HepG2 (cell line): Measurements from ENCODE around the gene DPYD. TPM values are rescaled to one million over a fixed set of nuclear protein-coding genes. Genes with fewer than 3 reads are reported as not detected.

Experiments used
- ATAC-seq: fragments of 200-7000 bp; cut with Tn5 transposase; 3 replicates; pipeline ENCODE4 v1.9.1; 2020; ENCODE audit warnings: mild to moderate bottlenecking, moderate library complexity
- BruUV-seq: library from RNA; stranded (reverse); fragments of 400-500 nt; replicated peaks from 2 replicates; lab custom pipeline; 2021; lab: Mats Ljungman, UMichigan
- CTCF ChIA-PET: fragments of 300-600 bp; formaldehyde crosslinking; extraction: SDS; loops from one replicate; lab custom pipeline; 2021; ENCODE audit warnings: low total read pairs, inconsistent platforms, low intra/inter-chr PET ratio; lab: Yijun Ruan, JAX
- POLR2A ChIA-PET: fragments of 350-600 bp; sonication (Branson Sonifier 250); formaldehyde crosslinking; loops from one replicate; lab custom pipeline; 2020; ENCODE audit warnings: antibody characterized with exemption, inconsistent platforms; lab: Yijun Ruan, JAX
- DNase-seq: peaks from one replicate; pipeline ENCODE4 v3.0.0-alpha.2; 2015; ENCODE audit warnings: low spot score
- FAIRE-seq: peaks from 3 replicates; lab custom pipeline; 2011; peaks lifted over from hg19 to GRCh38; lab: Jason Lieb, UNC
- H2AFZ ChIP-seq: one replicate; pipeline ENCODE4 v1.6.1; 2011; ENCODE audit warnings: low read length, inconsistent platforms
- H3K27ac ChIP-seq: fragments of 300-600 bp; 3 replicates; pipeline ENCODE4 v1.8.0; 2011; ENCODE audit warnings: mixed run types, mild to moderate bottlenecking, mixed read lengths, low read length, inconsistent platforms; ENCODE audit not compliant: insufficient read depth; ENCODE audit errors: extremely low read length
- H3K27me3 ChIP-seq, 2 experiments: fragments of 200-600 bp in 1 of 2; 2 replicates in 1 of 2; 3 replicates in 1 of 2; pipeline versions ENCODE4 v1.6.0 to v1.8.0; 2011; ENCODE audit warnings: low read length in 2 of 2, mild to moderate bottlenecking in 2 of 2, moderate library complexity in 2 of 2, inconsistent platforms in 1 of 2; ENCODE audit not compliant: insufficient read depth in 2 of 2, control insufficient read depth in 1 of 2
- H3K36me3 ChIP-seq, 2 experiments: fragments of 200-600 bp in 1 of 2; replicated peaks in 1 of 2; 2 replicates in 1 of 2; 3 replicates in 1 of 2; pipeline versions ENCODE4 v1.5.1 to v1.8.0; 2011; ENCODE audit warnings: low read length in 2 of 2, inconsistent platforms in 1 of 2; ENCODE audit not compliant: insufficient read depth in 2 of 2, control insufficient read depth in 1 of 2
- H3K4me1 ChIP-seq: 2 replicates; pipeline ENCODE4 v1.5.1; 2012; ENCODE audit warnings: low read length, inconsistent platforms; ENCODE audit not compliant: insufficient read depth
- H3K4me2 ChIP-seq: 2 replicates; pipeline ENCODE4 v1.6.0; 2011; ENCODE audit warnings: low read depth, low read length, inconsistent platforms
- H3K4me3 ChIP-seq, 3 experiments: fragments of 200-600 bp in 1 of 3; sonication (generic), shearing (Covaris generic) in 1 of 3; replicated peaks in 1 of 3; 2 replicates each; pipeline ENCODE4 v1.5.1; 2011 to 2016; ENCODE audit warnings: low read length in 3 of 3, inconsistent platforms in 2 of 3, low read depth in 2 of 3, mild to moderate bottlenecking in 2 of 3, control low read depth in 1 of 3, mixed read lengths in 1 of 3; ENCODE audit not compliant: insufficient read depth in 1 of 3
- H3K79me2 ChIP-seq: one replicate; pipeline ENCODE4 v1.6.1; 2011; ENCODE audit warnings: low read length, inconsistent platforms; ENCODE audit not compliant: insufficient read depth
- H3K9ac ChIP-seq: 2 replicates; pipeline ENCODE4 v1.6.0; 2011; ENCODE audit warnings: mild to moderate bottlenecking, low read depth, low read length, inconsistent platforms; ENCODE audit not compliant: insufficient read depth
- H3K9me3 ChIP-seq: 2 replicates; pipeline ENCODE4 v1.5.1; 2012; ENCODE audit warnings: mild to moderate bottlenecking, low read length
- H4K20me1 ChIP-seq: 2 replicates; pipeline ENCODE4 v1.6.0; 2011; ENCODE audit warnings: inconsistent platforms, mild to moderate bottlenecking, low read length, moderate library complexity; ENCODE audit not compliant: insufficient read depth
- AHR ChIP-seq: IDR thresholded peaks from 2 replicates; pipeline ENCODE4 v1.6.1; 2018; ENCODE audit warnings: missing genetic modification reagents, missing compliant biosample characterization
- ARNT2 ChIP-seq: sonication (generic); formaldehyde crosslinking; IDR thresholded peaks from 2 replicates; pipeline ENCODE4 v1.8.0; 2022; ENCODE audit warnings: mild to moderate bottlenecking, low read depth, missing genetic modification reagents, moderate library complexity
- CEBPB ChIP-seq: IDR thresholded peaks from 2 replicates; pipeline ENCODE4 v1.6.1; 2011; ENCODE audit warnings: low read depth, low read length, improper control_type of control experiment, borderline replicate concordance
- HCFC1 ChIP-seq: fragments of 150-350 bp; IDR thresholded peaks from 2 replicates; pipeline ENCODE4 v1.6.1; 2014; ENCODE audit warnings: low read depth, low read length
- MXI1 ChIP-seq: IDR thresholded peaks from 3 replicates; pipeline ENCODE4 v1.6.1; 2012; ENCODE audit warnings: low read depth, low read length, inconsistent platforms, borderline replicate concordance
- RFXAP ChIP-seq: sonication (generic); formaldehyde crosslinking; IDR thresholded peaks from 2 replicates; pipeline ENCODE4 v1.4.0; 2020; ENCODE audit warnings: missing genetic modification reagents, borderline replicate concordance
- SRSF9 ChIP-seq: fragments of 200-400 bp; formaldehyde crosslinking; IDR thresholded peaks from 2 replicates; pipeline ENCODE4 v1.6.1; 2018; ENCODE audit warnings: borderline replicate concordance, mild to moderate bottlenecking, low read depth, low read length; ENCODE audit not compliant: insufficient read depth, poor library complexity, severe bottlenecking
- TFDP1 ChIP-seq: IDR thresholded peaks from 2 replicates; pipeline ENCODE4 v1.6.1; 2016; ENCODE audit warnings: missing compliant biosample characterization, missing genetic modification reagents, borderline replicate concordance
- ZNF3 ChIP-seq: IDR thresholded peaks from 2 replicates; pipeline ENCODE4 v1.7.0; 2017; ENCODE audit warnings: inconsistent platforms
- ZNF333 ChIP-seq: sonication (generic); formaldehyde crosslinking; IDR thresholded peaks from 2 replicates; pipeline ENCODE4 v1.4.0; 2020; ENCODE audit warnings: mild to moderate bottlenecking, missing genetic modification reagents, borderline replicate concordance
- ZNF850 ChIP-seq: sonication (generic); formaldehyde crosslinking; conservative IDR thresholded peaks from 2 replicates; pipeline ENCODE4 v1.9.0; 2021; ENCODE audit warnings: mild to moderate bottlenecking, missing genetic modification reagents
- WGBS: methylation state at CpG from one replicate; pipeline ENCODE4 v1.1.6; 2017; ENCODE audit warnings: low lambda C conversion rate; 5-methylcytosine and 5-hydroxymethylcytosine counted together
- in situ Hi-C: cut with HindIII; loops from 2 replicates; pipeline ENCODE4 v1.10.0; 2017; ENCODE audit warnings: low pct_unique_long_range_greater_than_20kb; ENCODE audit not compliant: extremely low pct_ligation_motif_present
- intact Hi-C: fragments of 100-400 bp; cut with micrococcal nuclease; formaldehyde crosslinking; loops from one replicate; pipeline ENCODE4 v1.10.0; 2022; ENCODE audit not compliant: unreplicated experiment
- polyA plus RNA-seq, 8 experiments: library from polyadenylated mRNA; depleted of rRNA in 3 of 8; stranded (reverse) in 7 of 8; unstranded in 1 of 8; fragments of >200 nt; fragmentation: Illumina TruSeq in 4 of 8; extraction: Trizol in 4 of 8; gene quantifications; 2 replicates each; pipeline versions ENCODE4 v1.2.1 to v1.2.3, GENCODE V29; 2011 to 2016; ENCODE audit warnings: low read depth in 4 of 8, missing spikeins in 1 of 8, mixed read lengths in 1 of 8; ENCODE audit not compliant: insufficient read depth in 1 of 8
- total RNA-seq, 5 experiments: library from RNA; depleted of rRNA; stranded (reverse); fragments of >200 nt; fragmentation: Illumina TruSeq; extraction: Trizol; gene quantifications; 2 replicates each; pipeline ENCODE4 v1.2.3, GENCODE V29; 2016; ENCODE audit warnings: low read depth in 1 of 5
- TF ChIP-seq, protein P1 (sequence below): sonication (generic); formaldehyde crosslinking; IDR thresholded peaks from 2 replicates; pipeline ENCODE4 v1.8.1; 2023; ENCODE audit warnings: mild to moderate bottlenecking, missing genetic modification reagents
- TF ChIP-seq, protein P2 (sequence below): sonication (generic); formaldehyde crosslinking; IDR thresholded peaks from 2 replicates; pipeline ENCODE4 v1.8.0; 2022; ENCODE audit warnings: mild to moderate bottlenecking, missing genetic modification reagents, moderate library complexity
- TF ChIP-seq, protein P3 (sequence below): sonication (generic); formaldehyde crosslinking; IDR thresholded peaks from 2 replicates; pipeline ENCODE4 v1.4.0; 2020; ENCODE audit warnings: missing genetic modification reagents, borderline replicate concordance
- TF ChIP-seq, protein P4 (sequence below): sonication (generic); formaldehyde crosslinking; conservative IDR thresholded peaks from 2 replicates; pipeline ENCODE4 v1.8.1; 2023; ENCODE audit warnings: missing genetic modification reagents
- TF ChIP-seq, protein P5 (sequence below): IDR thresholded peaks from 2 replicates; pipeline ENCODE4 v1.6.1; 2016; ENCODE audit warnings: low read depth
- TF ChIP-seq, protein P6 (sequence below): sonication (generic); formaldehyde crosslinking; IDR thresholded peaks from 2 replicates; pipeline ENCODE4 v1.5.0; 2020; ENCODE audit warnings: missing genetic modification reagents

DPYD gene
- total and polyA plus RNA-seq, 2 of the 13 experiments (the other 11 are each of a cell fraction or from before 2014, with no cell fraction given): 1.3 to 3.4 TPM

- no peak overlapping the region for H3K9ac ChIP-seq
- TF ChIP-seq, protein P1, sequence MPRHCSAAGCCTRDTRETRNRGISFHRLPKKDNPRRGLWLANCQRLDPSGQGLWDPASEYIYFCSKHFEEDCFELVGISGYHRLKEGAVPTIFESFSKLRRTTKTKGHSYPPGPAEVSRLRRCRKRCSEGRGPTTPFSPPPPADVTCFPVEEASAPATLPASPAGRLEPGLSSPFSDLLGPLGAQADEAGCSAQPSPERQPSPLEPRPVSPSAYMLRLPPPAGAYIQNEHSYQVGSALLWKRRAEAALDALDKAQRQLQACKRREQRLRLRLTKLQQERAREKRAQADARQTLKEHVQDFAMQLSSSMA (CRISPR knock-in tag): no peak
- no peak for TF ChIP-seq RFXAP
- TF ChIP-seq TFDP1 (CRISPR knock-in tag): no peak
- TF ChIP-seq MXI1: no peak
- TF ChIP-seq ZNF850 (CRISPR knock-in tag): no peak
- no peak for TF ChIP-seq ARNT2 (CRISPR knock-in tag)
- no peak for TF ChIP-seq ZNF333 (CRISPR knock-in tag)
- no peak for TF ChIP-seq CEBPB
- TF ChIP-seq, protein P2, sequence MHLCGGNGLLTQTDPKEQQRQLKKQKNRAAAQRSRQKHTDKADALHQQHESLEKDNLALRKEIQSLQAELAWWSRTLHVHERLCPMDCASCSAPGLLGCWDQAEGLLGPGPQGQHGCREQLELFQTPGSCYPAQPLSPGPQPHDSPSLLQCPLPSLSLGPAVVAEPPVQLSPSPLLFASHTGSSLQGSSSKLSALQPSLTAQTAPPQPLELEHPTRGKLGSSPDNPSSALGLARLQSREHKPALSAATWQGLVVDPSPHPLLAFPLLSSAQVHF: no peak
- TF ChIP-seq, protein P3, sequence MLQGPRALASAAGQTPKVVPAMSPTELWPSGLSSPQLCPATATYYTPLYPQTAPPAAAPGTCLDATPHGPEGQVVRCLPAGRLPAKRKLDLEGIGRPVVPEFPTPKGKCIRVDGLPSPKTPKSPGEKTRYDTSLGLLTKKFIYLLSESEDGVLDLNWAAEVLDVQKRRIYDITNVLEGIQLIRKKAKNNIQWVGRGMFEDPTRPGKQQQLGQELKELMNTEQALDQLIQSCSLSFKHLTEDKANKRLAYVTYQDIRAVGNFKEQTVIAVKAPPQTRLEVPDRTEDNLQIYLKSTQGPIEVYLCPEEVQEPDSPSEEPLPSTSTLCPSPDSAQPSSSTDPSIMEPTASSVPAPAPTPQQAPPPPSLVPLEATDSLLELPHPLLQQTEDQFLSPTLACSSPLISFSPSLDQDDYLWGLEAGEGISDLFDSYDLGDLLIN: no peak
- TF ChIP-seq, protein P4, sequence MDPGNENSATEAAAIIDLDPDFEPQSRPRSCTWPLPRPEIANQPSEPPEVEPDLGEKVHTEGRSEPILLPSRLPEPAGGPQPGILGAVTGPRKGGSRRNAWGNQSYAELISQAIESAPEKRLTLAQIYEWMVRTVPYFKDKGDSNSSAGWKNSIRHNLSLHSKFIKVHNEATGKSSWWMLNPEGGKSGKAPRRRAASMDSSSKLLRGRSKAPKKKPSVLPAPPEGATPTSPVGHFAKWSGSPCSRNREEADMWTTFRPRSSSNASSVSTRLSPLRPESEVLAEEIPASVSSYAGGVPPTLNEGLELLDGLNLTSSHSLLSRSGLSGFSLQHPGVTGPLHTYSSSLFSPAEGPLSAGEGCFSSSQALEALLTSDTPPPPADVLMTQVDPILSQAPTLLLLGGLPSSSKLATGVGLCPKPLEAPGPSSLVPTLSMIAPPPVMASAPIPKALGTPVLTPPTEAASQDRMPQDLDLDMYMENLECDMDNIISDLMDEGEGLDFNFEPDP (CRISPR knock-in tag): no peak
- TF ChIP-seq AHR (CRISPR knock-in tag): no peak
- no peak for TF ChIP-seq SRSF9
- no peak for TF ChIP-seq HCFC1
- TF ChIP-seq, protein P5, sequence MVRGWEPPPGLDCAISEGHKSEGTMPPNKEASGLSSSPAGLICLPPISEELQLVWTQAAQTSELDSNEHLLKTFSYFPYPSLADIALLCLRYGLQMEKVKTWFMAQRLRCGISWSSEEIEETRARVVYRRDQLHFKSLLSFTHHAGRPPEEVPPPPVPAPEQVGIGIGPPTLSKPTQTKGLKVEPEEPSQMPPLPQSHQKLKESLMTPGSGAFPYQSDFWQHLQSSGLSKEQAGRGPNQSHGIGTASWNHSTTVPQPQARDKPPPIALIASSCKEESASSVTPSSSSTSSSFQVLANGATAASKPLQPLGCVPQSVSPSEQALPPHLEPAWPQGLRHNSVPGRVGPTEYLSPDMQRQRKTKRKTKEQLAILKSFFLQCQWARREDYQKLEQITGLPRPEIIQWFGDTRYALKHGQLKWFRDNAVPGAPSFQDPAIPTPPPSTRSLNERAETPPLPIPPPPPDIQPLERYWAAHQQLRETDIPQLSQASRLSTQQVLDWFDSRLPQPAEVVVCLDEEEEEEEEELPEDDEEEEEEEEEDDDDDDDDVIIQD: no peak
- TF ChIP-seq ZNF3 (CRISPR knock-in tag): no peak
- TF ChIP-seq, protein P6, sequence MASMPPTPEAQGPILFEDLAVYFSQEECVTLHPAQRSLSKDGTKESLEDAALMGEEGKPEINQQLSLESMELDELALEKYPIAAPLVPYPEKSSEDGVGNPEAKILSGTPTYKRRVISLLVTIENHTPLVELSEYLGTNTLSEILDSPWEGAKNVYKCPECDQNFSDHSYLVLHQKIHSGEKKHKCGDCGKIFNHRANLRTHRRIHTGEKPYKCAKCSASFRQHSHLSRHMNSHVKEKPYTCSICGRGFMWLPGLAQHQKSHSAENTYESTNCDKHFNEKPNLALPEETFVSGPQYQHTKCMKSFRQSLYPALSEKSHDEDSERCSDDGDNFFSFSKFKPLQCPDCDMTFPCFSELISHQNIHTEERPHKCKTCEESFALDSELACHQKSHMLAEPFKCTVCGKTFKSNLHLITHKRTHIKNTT (CRISPR knock-in tag): no peak
Observed at GRCh38 chr1:97139512-97139911, 781.3 kb downstream of the DPYD start.

More at GRCh38 chr1:97139512-97139911, 781.3 kb downstream of the DPYD start:
- H3K4me3 ChIP-seq: no peak overlapping the region
- no peak overlapping the region for H3K4me2 ChIP-seq
- CTCF ChIA-PET: no interaction called here
- POLR2A ChIA-PET: no interaction called here
- no peaks in the 10 kb centered on the region for H4K20me1 ChIP-seq
- no peak for ATAC-seq
- no peaks in the 10 kb centered on the region for H3K27me3 ChIP-seq
- no TSS peak for BruUV-seq
- H3K79me2 ChIP-seq: no peaks in the 10 kb centered on the region
- no peak overlapping the region for H2AFZ ChIP-seq
- H3K36me3 ChIP-seq: no peaks in the 10 kb centered on the region
- no peak for FAIRE-seq
- H3K27ac ChIP-seq: no peak overlapping the region
- H3K9me3 ChIP-seq: no peaks in the 10 kb centered on the region
- WGBS: 53% methylated on average over 2 of the region's 2 CpGs
- intact Hi-C loops: loop anchor here (2.0 kb wide), 1 partner anchor 911 kb away; no protein-coding TSS in a partner anchor
- no peaks in the 10 kb centered on the region for H3K4me1 ChIP-seq
- no peak for DNase-seq
- in situ Hi-C loops: no loop called here
